ENCODE measurements around the gene MECP2.

GRCh38 chrX:154049209-154050112 is 48.1 kb downstream of the MECP2 start:
- no peak for TF ChIP-seq EZH2phosphoT487 (conservative IDR thresholded peaks at IDR 0.05; ENCODE audit: low read length)
- TF ChIP-seq, protein P1, sequence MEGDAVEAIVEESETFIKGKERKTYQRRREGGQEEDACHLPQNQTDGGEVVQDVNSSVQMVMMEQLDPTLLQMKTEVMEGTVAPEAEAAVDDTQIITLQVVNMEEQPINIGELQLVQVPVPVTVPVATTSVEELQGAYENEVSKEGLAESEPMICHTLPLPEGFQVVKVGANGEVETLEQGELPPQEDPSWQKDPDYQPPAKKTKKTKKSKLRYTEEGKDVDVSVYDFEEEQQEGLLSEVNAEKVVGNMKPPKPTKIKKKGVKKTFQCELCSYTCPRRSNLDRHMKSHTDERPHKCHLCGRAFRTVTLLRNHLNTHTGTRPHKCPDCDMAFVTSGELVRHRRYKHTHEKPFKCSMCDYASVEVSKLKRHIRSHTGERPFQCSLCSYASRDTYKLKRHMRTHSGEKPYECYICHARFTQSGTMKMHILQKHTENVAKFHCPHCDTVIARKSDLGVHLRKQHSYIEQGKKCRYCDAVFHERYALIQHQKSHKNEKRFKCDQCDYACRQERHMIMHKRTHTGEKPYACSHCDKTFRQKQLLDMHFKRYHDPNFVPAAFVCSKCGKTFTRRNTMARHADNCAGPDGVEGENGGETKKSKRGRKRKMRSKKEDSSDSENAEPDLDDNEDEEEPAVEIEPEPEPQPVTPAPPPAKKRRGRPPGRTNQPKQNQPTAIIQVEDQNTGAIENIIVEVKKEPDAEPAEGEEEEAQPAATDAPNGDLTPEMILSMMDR (IDR thresholded peaks at IDR 0.05; ENCODE audit: insufficient read depth, low read length, poor library complexity, severe bottlenecking), result no peak
